Activated CD4-positive, CD25-positive, alpha-beta regulatory T cell treated with anti-CD3 and anti-CD28 coated beads, Interleukin-2, amount 50 U/mL, for 16 hours (primary cell): Measurements from ENCODE around the gene ACSF3.

Experiments
- DNase-seq: peaks from one replicate; pipeline ENCODE4 v3.0.0-alpha.2; 2020; ENCODE audit warnings: low read depth, low spot score

The ACSF3 gene

GRCh38 chr16:89129378-89129777 lies 35.7 kb downstream of the ACSF3 start:
- no peak for DNase-seq

DNA sequence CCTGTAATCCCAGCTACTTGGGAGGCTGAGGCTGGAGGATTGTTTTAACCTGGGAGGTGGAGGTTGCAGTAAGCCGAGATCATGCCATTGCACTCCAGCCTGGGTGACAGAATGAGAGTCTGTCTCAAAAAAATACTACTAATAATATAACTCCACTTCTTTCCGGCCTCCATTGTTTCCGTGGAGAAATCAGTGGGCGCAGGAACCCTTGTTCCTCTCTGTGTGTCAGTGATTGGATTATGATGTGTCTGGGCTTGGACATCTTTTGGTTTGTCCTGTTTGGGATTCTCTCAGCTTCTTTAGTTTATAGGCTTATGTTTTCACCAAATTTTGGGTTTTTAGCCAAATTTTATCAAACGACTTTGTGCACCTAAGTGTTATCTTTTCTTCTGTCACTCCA lies 36.8 kb downstream of the ACSF3 start:
- DNase-seq, result no peak

GRCh38 chr16:89131783-89132182 lies 38.1 kb downstream of the ACSF3 start:
- no peak for DNase-seq

DNA sequence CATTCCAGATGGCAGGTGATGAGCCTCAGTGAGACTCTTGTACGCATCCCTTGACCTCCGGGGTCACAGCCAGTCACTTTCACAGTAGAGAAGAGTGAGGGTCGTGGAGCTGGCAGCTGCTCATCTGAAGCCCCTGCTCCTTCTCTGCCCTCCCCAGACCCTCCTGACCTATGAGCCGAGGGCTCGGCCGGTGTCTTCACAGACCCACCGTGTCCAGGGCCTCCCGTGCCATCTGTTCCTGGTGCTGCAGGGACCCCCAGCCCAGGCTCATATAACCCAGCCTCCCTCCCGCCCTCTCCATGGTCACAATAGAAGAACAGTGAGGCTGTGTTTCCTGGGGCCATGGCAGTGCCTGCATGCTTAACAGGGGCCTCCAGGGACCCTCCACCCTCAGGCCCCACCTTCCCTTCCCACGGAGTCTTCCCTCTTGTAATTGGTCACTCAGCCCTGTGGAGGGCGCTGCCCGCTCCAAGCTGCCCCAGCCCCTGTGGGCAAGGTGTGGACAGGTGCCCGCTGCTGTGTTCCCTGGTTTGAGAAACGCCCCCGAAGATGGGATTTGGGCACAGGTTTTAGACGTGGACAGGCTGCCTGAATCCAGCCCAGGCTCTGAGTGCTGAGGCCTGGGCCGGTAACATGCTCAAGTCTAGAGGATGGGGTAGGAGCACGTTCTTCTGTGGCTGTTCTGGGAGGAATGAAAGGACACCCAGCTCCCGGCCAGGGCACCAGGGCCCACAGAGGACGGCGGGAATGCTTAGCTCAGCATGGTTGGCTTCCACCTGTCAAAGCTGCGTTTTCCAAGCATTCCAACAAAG lies 38.7 kb downstream of the ACSF3 start:
- DNase-seq, result no peak

- DNase-seq, result no peak
These were observed 39.9 kb downstream of the ACSF3 start for GRCh38 chr16:89133457-89134127.

- DNase-seq, result no peak
These were observed 40.6 kb downstream of the ACSF3 start for GRCh38 chr16:89134269-89134668.

- DNase-seq, result no peak
These were observed 41.5 kb downstream of the ACSF3 start for GRCh38 chr16:89135166-89135565.

DNA sequence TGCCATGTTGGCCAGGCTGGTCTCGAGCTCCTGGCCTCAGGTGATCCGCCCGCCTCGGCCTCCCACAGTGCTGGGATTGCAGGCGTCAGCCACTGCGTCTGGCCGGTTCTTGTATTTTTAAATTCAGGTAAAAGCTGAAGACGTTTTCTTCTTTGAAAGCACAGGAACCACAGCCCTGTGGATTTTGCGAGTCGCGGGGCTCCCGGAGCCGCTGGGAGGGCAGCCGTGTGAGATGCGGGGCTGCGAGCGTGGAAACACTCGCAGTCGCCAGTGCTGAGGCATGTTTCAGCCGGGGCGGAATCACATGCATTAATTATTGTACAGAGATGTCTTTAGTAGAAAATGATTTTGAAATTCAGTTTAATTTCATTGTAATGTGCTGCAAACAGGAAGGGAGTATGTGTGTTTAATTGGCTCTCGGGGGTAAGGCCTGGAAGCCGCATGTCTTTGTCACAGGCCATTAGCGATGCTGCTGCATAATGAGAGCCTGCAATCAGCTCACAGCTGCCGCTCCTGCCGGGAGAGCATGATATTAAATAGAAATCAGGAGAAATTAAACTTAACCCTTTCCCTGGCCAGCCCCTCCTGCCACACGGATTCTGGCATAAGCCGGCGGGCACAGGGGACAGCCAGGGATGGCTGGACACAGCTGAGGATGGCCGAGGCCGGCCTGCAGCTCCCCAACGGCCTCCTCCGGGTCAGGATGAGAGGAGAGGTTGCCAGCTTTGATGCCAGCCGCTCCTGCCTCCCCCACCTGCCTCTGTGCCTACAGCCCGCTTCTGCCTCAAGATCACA lies 42.5 kb downstream of the ACSF3 start:
- DNase-seq, result no peak

DNA sequence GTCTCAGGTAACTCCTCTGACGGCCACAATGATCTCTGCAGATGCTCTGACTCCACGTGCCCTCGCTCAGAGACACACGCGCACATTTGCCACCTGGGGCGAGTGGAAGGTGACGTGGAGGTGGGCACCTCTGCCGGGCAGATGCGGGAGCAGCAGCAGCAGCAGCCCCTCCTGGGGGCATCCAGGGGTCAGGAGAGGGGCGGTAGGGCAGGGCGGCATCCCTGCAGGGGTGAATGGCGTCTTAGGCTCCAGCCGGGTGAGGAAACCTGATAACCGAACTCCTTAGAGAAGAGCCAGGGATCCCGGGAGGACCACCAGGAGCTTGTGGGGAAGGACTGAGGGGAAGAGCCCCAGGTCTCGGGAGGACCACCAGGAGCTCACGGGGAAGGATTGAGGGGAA lies 43.3 kb downstream of the ACSF3 start:
- no peak for DNase-seq

DNA sequence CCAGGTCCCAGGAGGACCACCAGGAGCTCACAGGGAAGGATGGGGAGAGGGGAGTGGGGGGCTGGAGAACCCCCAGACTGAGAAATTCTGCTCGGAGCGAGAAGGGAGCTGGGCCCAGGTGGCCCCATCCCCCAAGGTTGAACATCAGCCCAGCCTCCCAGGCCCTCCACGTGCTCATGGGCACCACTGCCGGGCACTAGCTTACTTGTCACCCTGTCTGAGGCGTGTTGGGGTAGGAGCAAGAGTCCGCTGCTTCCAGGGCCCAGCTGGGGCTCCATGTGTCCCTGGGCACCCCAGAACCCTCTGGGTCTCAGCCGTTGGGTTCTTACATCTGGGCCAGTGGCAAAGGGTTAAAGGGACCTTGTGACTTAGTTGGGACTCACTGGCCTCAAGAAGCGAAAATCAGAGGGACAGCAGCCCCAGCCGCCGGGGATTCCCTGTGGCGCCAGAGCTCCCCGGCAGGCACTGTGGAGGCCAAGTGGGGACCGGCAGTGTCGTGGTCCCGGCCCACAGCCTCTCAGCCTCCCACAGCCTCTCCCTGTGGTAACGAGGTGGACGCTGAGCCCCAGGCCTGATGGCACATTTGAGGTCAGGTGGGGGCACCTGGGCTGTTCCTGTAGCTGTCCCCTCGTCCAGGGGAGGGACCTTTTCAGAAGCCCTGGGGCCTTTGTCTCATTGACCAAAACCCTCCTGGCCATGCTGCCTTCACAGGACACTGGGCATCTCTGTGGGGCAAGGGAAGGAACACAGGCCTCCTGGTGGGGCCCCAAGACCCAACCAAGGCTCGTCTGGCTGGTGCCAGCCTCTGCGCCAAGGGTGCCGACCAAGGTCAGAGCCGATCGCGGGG lies 44.2 kb downstream of the ACSF3 start:
- DNase-seq, result no peak

- no peak for DNase-seq
These were observed 44.8 kb downstream of the ACSF3 start for GRCh38 chr16:89138513-89138795.

GRCh38 chr16:89138843-89139520 lies 45.3 kb downstream of the ACSF3 start:
- DNase-seq, result no peak

GRCh38 chr16:89139907-89140361 lies 46.3 kb downstream of the ACSF3 start:
- no peak for DNase-seq

GRCh38 chr16:89140401-89140800 lies 46.7 kb downstream of the ACSF3 start:
- DNase-seq, result no peak

- no peak for DNase-seq
These were observed 47.6 kb downstream of the ACSF3 start for GRCh38 chr16:89140981-89141883.

GRCh38 chr16:89141884-89142267 lies 48.2 kb downstream of the ACSF3 start:
- DNase-seq, result no peak

- no peak for DNase-seq
These were observed 49.0 kb downstream of the ACSF3 start for GRCh38 chr16:89142474-89143195.

GRCh38 chr16:89143201-89143741 lies 49.6 kb downstream of the ACSF3 start:
- no peak for DNase-seq
